SU-DHL-6 (cell line): ENCODE measurements around the gene DGCR6L.
"Not testable (repeated sequence)": the region's sequence is repeated elsewhere in the genome, so short reads cannot be mapped to it uniquely, and the experiment has no call there.

Source experiments
- EZH2phosphoT487 ChIP-seq: fragments of 200-600 bp; sonication (generic), shearing (Covaris generic); conservative IDR thresholded peaks from 2 replicates; pipeline ENCODE4 v1.6.1; 2018; ENCODE audit warnings: mild to moderate bottlenecking, antibody characterized with exemption, low read length, moderate library complexity, mixed read lengths
- TF ChIP-seq, protein P1 (sequence below): fragments of 200-600 bp; sonication (generic); IDR thresholded peaks from one replicate; pipeline ENCODE4 v1.5.1; 2017; ENCODE audit warnings: antibody characterized with exemption, mild to moderate bottlenecking, low read length, moderate library complexity; ENCODE audit not compliant: insufficient read depth, poor library complexity, severe bottlenecking

DNA sequence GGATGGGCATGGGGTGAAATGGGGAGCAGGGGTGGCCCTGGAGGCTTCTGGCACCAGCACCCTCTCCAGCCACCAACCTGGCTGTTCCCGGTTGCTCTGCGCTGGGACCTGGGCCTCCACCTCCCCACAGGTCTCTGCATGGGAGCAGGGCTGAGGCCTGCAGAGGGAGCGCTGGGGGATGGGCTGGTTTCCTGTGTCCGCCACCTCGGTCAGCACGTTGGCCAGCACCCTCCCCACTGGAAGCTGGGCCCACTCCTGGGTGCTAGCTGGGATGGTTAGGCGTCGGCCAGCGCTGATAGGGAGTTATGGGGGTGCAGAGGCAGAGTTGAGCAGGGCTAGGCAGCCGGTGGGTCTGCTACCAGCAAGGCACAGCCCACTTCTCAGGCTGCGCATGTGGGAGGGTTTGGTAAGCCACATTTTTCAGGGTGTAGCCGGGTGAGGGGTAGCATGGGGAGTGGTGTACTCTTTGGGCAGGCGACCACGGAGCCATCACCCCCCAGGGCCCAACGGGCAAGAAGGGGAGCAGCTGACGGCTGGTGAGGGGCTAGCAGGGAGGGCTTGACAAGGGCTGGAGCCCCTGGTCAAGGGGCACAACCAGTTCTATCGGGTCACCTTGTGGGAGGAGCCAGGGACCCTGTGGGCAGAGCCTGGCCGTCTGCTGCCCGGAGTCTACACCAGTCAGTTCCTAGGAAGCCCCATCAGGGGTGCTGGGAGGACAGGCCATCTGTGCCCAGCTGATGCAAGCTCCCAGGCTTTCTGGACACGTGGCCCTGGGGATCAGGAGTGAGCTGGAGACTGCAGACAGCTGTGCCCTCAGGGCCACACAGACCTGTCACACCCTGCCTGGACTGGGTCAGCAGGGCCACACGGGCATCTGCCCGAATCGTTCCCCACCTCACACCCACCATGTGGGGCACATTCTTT, 49.4 kb downstream of the DGCR6L start:
- TF ChIP-seq, protein P1, sequence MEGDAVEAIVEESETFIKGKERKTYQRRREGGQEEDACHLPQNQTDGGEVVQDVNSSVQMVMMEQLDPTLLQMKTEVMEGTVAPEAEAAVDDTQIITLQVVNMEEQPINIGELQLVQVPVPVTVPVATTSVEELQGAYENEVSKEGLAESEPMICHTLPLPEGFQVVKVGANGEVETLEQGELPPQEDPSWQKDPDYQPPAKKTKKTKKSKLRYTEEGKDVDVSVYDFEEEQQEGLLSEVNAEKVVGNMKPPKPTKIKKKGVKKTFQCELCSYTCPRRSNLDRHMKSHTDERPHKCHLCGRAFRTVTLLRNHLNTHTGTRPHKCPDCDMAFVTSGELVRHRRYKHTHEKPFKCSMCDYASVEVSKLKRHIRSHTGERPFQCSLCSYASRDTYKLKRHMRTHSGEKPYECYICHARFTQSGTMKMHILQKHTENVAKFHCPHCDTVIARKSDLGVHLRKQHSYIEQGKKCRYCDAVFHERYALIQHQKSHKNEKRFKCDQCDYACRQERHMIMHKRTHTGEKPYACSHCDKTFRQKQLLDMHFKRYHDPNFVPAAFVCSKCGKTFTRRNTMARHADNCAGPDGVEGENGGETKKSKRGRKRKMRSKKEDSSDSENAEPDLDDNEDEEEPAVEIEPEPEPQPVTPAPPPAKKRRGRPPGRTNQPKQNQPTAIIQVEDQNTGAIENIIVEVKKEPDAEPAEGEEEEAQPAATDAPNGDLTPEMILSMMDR: not testable (repeated sequence)
- not testable (repeated sequence) for TF ChIP-seq EZH2phosphoT487
